NCI-H1694 (cell line): ENCODE measurements around the gene FHAD1.

Experiments
- DNase-seq: peaks from one replicate; lab custom pipeline; 2025; lab: John Stamatoyannopoulos, UW

FHAD1 gene

DNA sequence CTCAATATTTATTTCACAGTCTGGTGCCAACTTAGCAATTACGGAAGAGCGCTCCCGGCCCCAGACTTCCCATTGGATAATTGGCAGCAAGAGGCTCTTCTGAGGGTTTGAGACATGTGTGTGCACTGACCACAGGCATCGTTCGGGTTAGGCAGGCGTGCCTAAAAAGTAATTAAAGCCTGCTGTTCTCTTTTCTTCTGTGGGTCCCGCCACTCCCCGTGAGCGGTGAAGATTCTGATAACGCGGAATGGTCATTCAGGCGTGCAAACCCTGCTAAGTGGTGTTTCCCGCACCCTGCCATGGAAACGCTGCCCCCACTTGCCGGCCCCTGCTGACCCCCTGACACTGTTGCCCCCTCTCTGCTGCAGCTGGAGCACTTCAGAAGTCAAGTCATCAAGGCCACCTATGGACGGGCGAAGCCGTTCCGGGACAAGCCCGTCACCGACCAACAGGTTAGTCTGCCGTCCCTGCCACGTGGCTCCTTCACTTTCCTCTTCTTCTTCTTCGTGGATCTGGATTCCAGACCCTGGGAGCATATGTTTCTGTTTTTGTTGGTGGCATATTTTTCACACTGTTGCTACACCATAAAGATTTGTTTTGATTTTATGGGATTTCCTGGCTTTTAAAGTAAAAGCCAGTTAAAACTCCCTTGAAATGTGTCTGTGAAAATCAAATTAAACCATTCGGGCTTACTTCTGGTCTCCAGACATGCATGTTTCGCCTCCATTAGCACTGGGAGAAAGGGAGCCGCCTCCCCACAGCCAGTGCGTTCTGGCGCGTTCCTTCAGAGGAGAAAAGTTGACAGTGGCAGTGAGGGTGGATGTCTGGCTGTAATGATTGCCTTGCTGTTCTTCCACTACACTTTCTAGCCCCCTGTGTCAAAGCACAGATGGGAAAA is 79.9 kb downstream of the FHAD1 start:
- no peak for DNase-seq

DNA sequence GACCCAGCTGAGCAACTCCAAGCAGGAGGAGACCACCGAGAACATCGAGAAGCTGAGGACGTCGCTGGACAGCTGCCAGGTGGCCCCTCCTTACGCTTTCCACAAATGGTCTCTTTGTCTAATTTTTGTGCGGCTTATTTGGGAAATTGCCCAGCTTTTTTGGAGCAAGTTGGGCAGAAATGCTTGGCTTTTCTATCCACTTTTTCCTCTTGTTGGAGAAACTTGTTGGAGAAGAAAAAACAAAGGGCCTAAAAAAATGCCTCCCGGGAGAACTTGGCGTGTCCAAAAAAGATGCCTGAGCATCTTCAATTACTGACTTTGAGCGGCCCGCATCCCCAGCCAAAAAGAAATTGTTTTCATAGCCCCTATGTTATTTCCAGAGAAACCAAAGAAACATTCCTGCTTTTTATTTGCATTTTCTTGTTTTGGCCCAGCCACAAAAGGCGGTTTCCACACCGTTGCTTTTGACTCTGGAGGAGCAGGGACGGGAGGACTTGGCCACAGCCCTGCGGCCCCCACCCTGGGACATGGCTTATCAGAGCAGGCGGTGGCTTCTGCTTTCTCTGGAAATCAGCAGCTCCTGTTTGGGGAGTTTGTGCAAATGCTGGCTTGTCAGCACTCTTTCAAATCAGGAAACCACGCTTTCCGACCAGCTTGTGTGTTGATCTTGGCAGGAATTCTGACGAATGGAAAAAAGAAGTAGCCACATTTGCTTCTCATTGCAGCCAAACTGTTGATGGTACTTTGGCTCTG is 81.5 kb downstream of the FHAD1 start:
- no peak for DNase-seq

DNA sequence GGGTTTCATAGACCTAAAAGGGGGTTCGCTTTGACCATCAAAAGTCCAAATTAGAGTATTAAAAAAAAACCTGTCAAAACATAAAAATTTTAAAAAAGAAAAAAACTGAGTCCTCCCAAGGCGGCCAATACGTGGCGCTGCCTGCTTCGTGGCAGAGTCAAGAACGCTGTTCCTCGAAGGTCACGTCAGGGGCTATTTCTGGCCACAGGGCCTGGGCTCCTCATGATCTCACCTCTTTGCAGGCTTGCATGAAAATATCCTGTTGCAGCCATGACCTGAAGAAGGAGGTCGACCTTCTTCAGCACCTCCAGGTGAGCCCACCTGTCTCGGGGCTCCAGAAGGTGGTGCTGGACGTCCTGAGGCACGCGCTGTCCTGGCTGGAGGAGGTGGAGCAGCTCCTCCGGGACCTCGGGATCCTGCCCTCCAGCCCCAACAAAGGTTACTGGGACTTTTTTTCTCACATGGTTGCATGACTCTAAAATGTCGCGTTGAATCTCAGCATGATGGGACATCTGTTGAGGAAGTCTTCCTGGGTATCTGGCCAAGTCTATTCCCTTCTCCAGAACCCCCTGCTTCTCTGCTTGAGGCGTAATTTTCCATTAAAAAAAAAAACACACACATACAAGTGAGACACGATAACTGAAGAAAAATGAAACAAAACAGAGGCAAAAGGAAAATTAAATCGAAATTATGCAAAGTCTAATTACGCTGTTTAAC is 82.2 kb downstream of the FHAD1 start:
- no peak for DNase-seq

DNA sequence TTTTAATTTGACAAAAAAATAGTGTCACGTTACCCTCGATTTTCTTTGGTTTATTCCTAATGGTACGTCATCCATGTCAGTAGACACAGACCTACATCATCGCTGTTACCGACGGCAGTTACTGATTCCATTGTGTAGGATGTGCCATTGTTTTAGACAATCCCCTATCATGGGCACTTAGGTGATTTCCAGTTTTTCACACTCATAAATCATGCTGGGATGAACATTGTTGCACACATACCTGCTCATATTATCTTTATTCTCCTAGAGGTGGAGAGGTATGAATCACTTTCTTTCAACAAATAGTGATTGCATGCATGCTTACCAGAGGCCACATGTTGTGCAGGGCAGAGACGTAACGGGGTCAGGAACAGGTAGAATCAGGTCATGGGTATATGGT is 83.0 kb downstream of the FHAD1 start:
- no peak for DNase-seq

DNA sequence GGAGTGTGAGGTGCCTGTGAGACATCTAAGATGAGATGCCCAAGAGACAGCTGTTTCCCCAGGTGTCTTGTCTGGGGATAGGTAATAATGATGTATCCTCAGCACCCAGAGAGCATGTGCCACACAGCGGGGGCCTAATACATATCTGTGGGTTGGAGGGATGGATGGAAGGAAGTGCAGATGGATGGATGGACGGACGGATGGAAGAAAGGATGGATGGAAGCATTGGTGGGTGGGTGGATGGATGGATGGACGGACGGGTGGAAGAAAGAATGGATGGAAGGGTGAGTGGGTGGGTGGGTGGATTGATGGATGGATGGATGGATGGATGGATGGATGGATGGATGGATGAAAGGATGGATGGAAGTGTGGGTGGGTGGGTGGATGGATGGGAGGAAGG is 84.2 kb downstream of the FHAD1 start:
- no peak for DNase-seq

DNA sequence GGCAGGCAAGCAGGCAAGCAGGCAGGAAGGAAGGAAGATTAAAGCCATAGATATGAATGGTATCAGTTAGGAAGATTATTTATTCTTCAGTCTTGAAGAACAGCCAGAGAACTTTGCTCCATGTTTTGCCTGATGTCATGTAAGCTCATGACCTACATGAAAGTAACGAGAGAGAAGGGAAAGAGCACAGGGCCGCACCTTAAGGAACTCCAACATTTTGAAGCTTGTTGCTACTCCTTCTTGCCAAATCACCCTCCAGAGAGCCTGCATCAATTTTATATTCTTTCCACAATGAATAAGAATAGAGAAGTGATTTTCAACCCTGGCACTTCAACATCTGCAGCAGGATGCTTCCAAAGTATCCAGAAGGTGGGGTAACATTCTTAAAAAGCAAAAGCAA is 84.7 kb downstream of the FHAD1 start:
- no peak for DNase-seq

DNA sequence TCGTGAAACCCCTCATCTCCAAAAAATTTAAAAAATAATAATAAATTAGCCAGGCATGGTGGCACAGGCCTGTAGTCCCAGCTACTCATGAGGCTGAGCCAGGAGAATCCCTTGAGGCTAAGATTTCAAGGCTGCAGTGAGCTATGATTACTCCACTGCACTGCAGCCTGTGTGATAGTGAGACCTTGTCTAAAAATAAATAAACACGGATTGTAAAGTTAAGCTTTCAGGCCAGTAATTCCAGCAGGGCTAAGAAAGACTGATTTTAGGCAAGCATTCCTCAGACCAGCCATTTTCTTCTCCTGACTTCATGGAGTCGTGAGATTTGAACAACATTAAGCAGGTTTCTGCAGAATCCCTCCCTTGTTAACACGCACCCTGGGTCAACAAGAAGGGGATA is 85.5 kb downstream of the FHAD1 start:
- DNase-seq = no peak

DNA sequence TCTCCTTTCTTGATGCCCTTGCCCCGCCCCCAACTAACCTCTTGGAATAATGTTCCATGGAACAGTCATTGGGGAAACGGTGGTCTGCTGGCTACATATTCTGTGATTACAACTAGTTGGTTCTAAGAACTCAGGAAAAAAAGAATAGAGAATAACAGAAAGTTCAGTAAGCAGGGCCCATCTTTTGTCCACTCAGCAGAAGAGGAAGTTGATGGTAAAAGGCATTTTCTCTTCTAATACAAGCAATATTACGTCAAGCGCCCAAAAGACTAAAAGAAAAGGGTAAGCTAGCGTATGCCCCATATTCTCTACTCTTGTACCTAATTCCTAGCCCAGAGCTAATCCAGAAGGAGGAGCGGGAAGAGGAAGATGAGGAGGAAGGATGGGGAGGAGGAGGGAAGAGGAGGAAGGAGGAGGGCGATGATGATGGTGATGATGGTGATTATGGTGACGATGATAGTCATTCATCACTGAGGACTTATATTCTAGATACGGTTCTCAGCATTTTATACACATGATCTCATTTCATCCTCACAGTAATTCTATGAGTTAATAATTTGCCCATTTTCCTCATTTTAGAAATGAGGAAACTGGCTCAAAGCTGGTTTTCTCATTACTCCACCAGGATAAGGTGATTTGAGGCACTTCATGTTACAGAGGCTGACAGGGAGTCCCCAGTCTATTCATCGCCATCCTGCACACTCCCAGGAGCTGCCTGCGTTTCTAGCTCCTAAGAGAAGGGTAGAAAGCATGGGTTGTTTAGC is 86.1 kb downstream of the FHAD1 start:
- no peak for DNase-seq

DNA sequence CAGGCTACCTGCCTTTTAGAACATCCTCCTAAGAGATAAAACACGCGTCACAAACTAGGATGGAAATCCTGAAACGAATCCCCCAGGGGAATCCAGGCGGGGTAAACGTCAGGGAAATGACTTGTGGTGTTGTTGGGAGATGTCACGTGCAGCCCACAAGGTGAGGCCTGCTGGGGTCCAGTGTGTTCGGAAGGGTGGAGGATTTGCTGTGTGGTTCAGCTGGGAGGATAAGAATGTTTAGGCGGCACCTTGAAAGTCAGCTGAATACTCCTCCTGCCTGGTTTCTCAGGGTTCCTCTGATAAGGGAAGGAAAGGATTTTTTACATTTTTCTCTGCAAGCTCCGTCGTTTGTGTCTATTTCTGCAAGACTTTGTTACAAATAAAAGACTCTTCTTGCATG is 88.0 kb downstream of the FHAD1 start:
- no peak for DNase-seq

DNA sequence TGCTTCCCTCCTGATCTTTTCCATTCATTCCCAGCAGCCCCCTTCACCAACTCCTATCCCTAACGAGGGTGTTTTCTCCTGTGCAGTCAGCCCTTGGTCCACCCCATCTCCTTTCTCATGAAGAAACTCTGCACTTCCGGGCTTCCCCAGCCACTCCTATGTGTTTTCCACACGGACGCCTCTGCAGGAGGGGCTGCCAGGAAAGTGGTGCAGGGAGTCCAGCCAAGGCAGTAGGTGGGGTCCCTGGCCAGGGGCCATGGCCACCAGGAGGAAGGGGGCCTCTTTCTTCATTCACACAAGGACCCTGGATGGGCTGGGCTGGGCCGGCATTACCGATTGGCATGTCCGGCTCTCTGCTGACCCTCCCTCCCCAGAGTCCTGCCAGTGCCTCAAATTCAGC is 89.8 kb downstream of the FHAD1 start:
- no peak for DNase-seq

DNA sequence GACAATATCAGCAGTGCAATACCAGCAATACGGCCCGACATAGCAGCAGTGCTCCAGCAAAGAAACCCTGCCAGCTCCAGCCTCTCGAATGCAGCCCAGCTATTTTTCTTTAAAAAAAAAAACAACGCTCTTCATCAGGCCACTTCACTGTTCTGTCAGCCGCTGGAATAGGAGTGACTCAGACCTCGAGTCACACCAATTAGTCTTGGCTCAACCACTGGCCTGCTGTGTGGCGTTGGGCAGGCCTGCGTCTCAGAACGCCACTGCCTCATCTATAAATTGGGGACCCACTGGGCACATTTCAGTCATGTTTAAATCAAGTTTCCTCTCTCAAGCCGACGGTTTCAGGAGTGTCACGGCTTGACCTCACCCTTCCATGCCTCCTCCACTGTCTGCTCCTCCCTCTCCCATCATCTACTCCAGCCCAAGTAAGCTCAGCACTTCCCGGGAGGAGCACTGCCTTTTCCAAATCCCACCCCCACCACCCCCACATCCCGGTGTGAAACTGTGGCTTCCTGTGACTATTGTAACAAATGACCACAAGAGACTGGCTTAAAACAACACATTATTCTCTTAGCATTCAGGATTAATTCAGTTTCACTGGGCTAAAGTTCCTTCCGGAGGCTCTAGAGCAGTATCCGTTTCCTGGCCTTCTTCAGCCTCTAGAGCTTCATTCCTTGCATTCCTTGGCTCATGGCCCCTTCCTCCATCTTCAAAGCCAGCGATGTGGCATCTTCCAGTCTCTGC is 90.8 kb downstream of the FHAD1 start:
- no peak for DNase-seq

DNA sequence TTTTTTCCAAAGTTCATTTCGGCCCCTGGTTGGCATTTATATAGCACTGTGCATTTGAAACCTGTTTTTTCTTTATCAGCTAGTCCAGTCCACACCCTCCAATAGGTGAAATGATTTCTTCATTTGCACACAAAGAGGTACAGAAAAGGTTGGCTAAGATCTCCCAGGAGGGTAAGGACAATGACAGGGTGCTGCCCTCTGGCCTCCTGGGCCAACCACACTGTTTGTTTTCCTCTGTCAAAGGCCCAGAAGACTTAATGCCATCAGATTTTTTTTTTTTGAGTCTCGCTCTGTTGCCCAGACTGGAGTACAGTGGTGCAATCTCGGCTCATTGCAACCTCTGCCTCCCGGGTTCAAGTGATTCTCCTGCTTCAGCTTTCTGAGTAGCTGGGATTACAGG is 92.5 kb downstream of the FHAD1 start:
- DNase-seq = no peak

DNA sequence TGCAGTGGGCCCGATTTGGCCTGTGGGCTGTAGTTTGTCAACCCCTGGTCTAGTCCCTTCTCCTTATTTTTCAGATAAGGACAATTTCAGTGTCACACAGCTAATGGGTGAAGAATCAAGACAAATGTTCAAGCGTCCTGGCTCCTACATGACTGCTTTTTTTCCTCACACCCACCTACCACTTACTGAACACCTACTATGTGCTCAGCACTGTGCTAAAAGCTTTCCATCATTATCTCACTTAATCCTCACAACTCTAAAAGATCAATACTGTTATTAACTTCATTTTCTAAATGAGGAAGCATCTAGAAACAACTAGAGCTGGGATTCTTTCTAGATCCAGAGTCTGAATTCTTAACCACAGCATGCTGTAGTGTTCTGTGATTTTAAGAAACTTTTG is 94.2 kb downstream of the FHAD1 start:
- no peak for DNase-seq

DNA sequence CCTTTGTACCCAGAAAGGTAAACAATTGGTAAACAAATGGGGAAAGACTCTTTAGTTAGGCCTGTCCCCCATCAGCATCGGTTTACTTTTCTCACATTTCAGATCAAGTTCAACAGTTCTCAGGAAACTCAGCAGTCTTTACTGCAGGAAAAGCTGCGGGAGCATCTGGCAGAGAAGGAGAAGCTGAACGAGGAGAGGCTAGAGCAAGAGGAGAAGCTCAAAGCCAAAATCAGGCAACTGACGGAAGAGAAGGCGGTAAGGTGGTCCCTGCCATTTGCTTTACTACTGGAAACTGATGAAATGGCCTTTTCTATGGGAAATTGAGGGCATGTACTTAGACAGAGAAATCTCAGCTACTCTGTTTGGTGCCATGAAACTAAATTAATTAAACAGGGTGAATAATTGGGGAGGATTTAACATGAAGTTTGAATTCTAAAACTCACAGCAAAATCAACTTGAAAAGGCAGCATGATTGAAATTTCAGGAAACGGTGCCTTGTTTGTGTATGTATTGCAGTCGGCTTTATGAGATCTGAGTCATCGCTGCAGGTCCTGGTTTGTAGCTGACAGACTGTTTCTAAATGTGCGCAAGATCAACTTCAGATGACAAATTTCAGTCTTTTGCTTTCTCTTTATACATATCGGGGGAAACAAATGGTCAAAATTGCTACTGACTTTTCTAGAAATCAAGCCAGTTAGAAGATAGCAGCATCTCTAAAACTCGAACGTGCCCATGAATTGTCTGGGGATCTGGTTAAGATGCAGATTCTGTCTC is 94.8 kb downstream of the FHAD1 start:
- DNase-seq = no peak

DNA sequence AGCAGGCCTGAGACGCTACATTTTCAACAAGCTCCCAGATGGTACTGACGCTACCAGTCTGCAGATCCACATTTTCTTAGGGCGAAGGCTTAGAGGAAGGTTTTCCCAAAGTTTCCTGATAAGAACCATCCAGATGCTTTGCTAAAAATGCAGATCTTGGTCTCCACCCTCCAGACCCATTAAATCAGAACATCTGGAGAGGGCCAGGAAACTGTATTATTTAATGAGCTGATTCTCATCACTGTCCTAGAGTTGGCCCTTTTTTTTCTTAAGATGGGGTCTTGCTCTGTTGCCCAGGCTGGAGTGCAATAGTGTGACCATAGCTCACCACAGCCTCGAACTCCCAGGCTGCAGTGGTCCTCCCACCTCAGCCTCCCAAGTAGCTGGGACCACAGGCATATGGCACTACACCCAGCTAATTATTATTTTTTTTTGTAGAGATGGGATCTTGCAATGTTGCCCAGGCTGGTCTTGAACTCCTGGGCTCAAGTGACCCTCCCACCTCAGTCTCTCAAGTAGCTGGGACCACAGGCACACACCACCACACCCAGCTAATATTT is 95.5 kb downstream of the FHAD1 start:
- DNase-seq = no peak

DNA sequence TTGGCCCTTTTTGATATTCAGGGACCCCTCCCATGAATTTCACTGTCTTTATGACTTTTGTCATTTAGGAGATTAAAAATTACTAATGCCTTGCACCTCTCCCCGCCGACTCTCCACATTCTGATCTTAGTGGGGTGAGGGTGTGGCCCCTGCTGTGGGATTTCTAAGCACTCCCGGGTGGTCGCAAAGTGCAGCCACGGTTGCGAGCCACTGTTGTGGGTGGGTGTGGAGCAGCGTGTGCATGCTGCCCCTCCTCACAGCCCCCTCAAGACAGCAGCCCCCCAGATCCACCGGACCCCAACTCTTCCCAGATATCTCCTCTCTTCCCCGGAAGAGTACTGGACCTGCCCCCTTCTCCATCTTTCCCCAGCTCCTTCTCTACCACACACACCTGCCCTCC is 96.1 kb downstream of the FHAD1 start:
- DNase-seq = no peak

DNA sequence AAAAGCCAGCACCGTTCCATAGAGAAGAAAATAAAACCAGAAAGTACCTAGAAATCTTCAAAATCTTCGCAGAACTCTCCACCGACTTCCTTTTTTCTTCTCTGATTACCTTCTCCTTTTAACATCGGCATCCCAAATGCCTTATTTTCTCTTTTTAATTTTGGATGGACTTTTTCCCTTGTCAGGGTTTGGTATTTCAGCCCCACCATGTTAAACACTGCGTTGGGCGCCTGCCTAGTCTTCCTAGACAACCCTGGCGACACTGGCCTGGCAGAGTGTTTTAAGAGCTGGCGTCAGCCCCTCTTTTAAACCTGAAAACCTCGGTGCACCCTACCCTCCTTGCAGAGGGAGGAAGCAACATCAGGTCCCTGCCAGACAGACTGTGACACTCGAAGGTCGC is 96.7 kb downstream of the FHAD1 start:
- DNase-seq = no peak

DNA sequence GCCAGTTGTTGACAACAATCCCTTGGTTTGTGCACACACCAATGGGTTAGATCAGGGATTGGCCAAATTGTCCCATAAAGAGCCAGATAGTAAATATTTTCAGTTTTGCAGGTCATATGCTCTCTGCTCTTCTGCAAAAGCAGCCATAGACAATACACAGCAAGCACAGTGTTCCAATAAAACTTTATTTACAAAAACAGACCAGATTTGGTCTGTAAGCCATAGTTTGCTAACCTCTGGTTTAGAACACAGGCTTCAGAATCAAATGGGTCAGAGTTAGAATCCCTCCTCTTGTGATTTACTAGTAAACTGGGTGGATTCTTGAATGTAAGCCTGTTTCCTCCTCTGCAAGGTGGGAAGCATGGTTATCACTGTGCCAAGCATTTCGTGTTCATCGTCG is 97.4 kb downstream of the FHAD1 start:
- no peak for DNase-seq

DNA sequence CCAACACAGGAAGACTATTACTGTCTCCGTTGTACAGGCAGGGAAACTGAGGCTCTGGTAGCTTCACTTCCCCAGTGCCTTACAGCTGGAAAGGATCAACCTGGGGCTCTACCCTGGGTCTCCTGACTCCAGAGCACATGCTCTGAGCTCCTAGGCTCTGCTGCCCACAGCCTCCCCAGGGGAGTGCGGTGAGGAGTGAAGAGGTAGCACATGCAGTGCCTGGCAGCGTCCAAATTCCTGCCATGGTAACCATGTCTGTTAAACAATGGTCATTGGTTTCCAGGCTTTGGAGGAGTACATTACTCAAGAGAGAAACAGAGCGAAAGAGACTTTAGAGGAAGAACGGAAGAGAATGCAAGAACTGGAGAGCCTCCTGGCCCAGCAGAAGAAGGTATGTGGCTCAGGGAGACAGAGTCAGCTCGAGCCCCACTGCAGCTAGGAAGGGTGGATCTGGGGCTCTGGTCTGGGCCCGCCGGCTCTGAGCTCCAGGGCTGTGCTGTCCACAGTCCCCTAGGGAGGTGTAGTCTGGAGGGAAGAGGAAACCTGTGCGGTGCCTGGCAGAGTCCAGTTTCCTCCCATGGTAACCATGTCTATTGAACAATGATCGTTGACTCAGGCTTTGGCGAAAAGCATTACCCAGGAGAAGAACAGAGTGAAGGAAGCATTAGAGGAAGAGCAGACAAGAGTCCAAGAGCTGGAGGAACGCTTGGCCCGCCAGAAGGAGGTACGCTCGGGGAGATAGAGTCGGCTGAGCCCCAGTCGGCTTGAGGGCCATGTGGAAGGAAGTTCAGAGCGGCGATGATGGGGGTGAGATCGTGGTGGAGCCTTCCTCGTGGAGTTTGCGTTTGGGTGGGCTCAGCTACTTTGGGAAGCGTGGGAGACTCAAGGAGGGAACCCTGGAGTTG is 98.0 kb downstream of the FHAD1 start:
- DNase-seq = no peak
